Neural progenitor cell (in vitro differentiated cells): ENCODE results near the gene ANP32E. TPM values are rescaled to one million over a fixed set of nuclear protein-coding genes. Genes with fewer than 3 reads are reported as not detected.

Experiments used
- DNase-seq: peaks from one replicate; pipeline ENCODE4 v3.0.0-alpha.2; 2016; ENCODE audit warnings: low spot score
- H2AFZ ChIP-seq: fragments of 200-600 bp; sonication (generic); replicated peaks from 2 replicates; pipeline ENCODE4 v1.6.1; 2016; ENCODE audit warnings: antibody characterized with exemption
- H3F3A ChIP-seq: fragments of 200-600 bp; sonication (generic); 2 replicates; pipeline ENCODE4 v1.6.1; 2016; ENCODE audit warnings: antibody characterized with exemption, low read depth
- H3K27ac ChIP-seq: fragments of 200-600 bp; sonication (generic); 2 replicates; pipeline ENCODE4 v1.5.1; 2016; ENCODE audit warnings: mild to moderate bottlenecking
- H3K27me3 ChIP-seq: fragments of 200-600 bp; sonication (generic); 2 replicates; pipeline ENCODE4 v1.6.1; 2016; ENCODE audit warnings: mild to moderate bottlenecking, moderate library complexity
- H3K36me3 ChIP-seq: fragments of 200-600 bp; sonication (generic); 2 replicates; pipeline ENCODE4 v1.5.1; 2016
- H3K4me1 ChIP-seq: fragments of 200-600 bp; sonication (generic); 2 replicates; pipeline ENCODE4 v1.6.1; 2016; ENCODE audit warnings: mixed run types
- H3K4me2 ChIP-seq: fragments of 200-600 bp; sonication (generic); 2 replicates; pipeline ENCODE4 v1.6.1; 2016
- H3K4me3 ChIP-seq: fragments of 200-600 bp; sonication (generic); 2 replicates; pipeline ENCODE4 v1.5.1; 2016
- H3K79me2 ChIP-seq: fragments of 200-600 bp; sonication (generic); 2 replicates; pipeline ENCODE4 v1.6.1; 2016; ENCODE audit warnings: low read depth
- H3K9ac ChIP-seq: fragments of 200-600 bp; sonication (generic); 2 replicates; pipeline ENCODE4 v1.6.1; 2016
- H3K9me3 ChIP-seq: fragments of 200-600 bp; sonication (generic); 2 replicates; pipeline ENCODE4 v1.5.1; 2016; ENCODE audit warnings: low read depth
- H4K20me1 ChIP-seq: fragments of 200-600 bp; sonication (generic); 2 replicates; pipeline ENCODE4 v1.6.1; 2016; ENCODE audit warnings: low read depth
- H3K27ac Mint-ChIP-seq: 3 replicates; pipeline ENCODE4 v1.8.0; 2021; ENCODE audit warnings: mixed read lengths
- H3K27me3 Mint-ChIP-seq: 2 replicates; pipeline ENCODE4 v1.8.0; 2022; ENCODE audit warnings: low read depth, mild to moderate bottlenecking, inconsistent platforms, moderate library complexity, mixed read lengths; ENCODE audit not compliant: insufficient read depth
- H3K36me3 Mint-ChIP-seq: 3 replicates; pipeline ENCODE4 v1.8.0; 2021; ENCODE audit warnings: mixed read lengths
- H3K4me1 Mint-ChIP-seq: 3 replicates; pipeline ENCODE4 v1.8.0; 2021; ENCODE audit warnings: mixed read lengths
- H3K4me3 Mint-ChIP-seq: 3 replicates; pipeline ENCODE4 v1.8.0; 2021; ENCODE audit warnings: mild to moderate bottlenecking, moderate library complexity, mixed read lengths
- H3K9me3 Mint-ChIP-seq: 3 replicates; pipeline ENCODE4 v1.8.0; 2020; ENCODE audit warnings: mixed read lengths
- EZH2 ChIP-seq: fragments of 200-600 bp; sonication (generic); IDR thresholded peaks from 2 replicates; pipeline ENCODE4 v1.6.1; 2017; ENCODE audit warnings: antibody characterized with exemption, mild to moderate bottlenecking, moderate library complexity
- EZH2phosphoT487 ChIP-seq: fragments of 200-600 bp; sonication (generic); IDR thresholded peaks from 2 replicates; pipeline ENCODE4 v1.6.1; 2017; ENCODE audit warnings: antibody characterized with exemption
- total RNA-seq: library from RNA; depleted of rRNA; stranded (reverse); fragments of >200 nt; gene quantifications from 2 replicates; pipeline ENCODE4 v1.2.3, GENCODE V29; 2015; ENCODE audit warnings: low replicate concordance
- TF ChIP-seq, protein P1 (sequence below): fragments of 200-600 bp; sonication (generic); IDR thresholded peaks from 2 replicates; pipeline ENCODE4 v1.5.1; 2017; ENCODE audit warnings: antibody characterized with exemption, mild to moderate bottlenecking

Gene ANP32E
- total RNA-seq, 1 donor from 2014 or later = 201 TPM

DNA sequence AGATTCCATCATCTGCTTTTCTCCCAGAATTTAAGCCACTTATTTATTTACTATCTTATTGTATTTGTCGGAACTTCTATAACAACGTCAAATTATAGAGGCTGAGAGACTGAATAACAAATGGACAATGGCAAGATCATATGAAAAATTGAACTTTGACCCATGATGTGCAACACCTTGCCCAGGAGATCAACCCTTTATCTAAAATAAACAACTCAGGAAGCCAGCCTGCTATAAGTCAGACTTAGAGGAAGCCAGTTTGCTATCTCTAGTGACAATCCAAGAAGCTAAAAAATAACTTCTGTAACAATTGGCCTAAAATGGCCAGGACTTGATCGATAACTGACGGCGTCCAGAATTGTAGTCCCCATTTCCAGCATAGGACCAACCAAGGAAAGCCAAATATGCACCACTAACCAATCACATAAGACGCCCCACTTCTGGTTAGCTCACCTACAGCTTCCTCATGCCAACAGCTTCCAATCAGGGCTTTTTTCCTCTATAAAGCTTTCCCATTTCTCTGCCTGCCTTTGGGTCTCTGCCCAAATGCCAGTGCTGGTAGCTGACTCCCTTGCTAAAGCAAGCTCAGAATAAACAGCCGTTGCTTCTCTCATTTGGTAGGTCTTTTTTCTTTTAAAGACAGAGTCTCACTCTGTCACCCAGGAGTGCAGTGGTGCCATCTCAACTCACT, 28.5 kb downstream of the ANP32E start:
- no peak overlapping the region for H3K4me3 Mint-ChIP-seq
- no peak for DNase-seq
- H3K27me3 ChIP-seq = no peaks in the 10 kb centered on the region
- H3K9me3 Mint-ChIP-seq = no peaks in the 10 kb centered on the region
- H3F3A ChIP-seq = peaks cover 6% of the 10 kb centered on the region
- no peaks in the 10 kb centered on the region for H3K79me2 ChIP-seq
- H3K27ac Mint-ChIP-seq = no peak overlapping the region
- H2AFZ ChIP-seq = no peak overlapping the region
- no peak overlapping the region for H3K27ac ChIP-seq
- no peak overlapping the region for H3K9ac ChIP-seq
- H4K20me1 ChIP-seq = no peaks in the 10 kb centered on the region
- no peaks in the 10 kb centered on the region for H3K4me1 Mint-ChIP-seq
- no peaks in the 10 kb centered on the region for H3K4me1 ChIP-seq
- TF ChIP-seq, protein P1, sequence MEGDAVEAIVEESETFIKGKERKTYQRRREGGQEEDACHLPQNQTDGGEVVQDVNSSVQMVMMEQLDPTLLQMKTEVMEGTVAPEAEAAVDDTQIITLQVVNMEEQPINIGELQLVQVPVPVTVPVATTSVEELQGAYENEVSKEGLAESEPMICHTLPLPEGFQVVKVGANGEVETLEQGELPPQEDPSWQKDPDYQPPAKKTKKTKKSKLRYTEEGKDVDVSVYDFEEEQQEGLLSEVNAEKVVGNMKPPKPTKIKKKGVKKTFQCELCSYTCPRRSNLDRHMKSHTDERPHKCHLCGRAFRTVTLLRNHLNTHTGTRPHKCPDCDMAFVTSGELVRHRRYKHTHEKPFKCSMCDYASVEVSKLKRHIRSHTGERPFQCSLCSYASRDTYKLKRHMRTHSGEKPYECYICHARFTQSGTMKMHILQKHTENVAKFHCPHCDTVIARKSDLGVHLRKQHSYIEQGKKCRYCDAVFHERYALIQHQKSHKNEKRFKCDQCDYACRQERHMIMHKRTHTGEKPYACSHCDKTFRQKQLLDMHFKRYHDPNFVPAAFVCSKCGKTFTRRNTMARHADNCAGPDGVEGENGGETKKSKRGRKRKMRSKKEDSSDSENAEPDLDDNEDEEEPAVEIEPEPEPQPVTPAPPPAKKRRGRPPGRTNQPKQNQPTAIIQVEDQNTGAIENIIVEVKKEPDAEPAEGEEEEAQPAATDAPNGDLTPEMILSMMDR = no peak
- TF ChIP-seq EZH2phosphoT487 (no peak), EZH2 (no peak)
- H3K36me3 Mint-ChIP-seq = no peaks in the 10 kb centered on the region
- H3K36me3 ChIP-seq = no peaks in the 10 kb centered on the region
- H3K27me3 Mint-ChIP-seq = no peaks in the 10 kb centered on the region
- H3K4me3 ChIP-seq = no peak overlapping the region
- no peaks in the 10 kb centered on the region for H3K9me3 ChIP-seq
- H3K4me2 ChIP-seq = no peak overlapping the region

DNA sequence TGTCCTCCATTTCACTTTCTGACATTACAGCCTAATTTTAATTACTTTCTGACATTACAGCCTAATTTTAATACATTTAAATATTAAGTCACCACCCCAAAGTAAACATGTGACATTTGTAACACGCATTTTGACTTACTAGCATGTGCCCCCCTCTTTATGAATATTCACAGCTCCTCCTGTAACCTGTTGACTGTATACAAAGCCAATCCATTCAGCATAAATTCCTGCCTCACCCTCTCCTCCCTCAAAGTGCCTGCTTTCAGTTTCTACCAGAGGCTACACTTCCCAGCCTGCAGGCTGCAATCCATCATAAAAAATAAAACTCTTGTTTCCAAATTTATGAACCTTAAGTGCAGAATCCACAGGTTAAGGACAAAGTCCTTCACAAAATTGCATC, 39.5 kb downstream of the ANP32E start:
- H3K4me1 Mint-ChIP-seq = no peaks in the 10 kb centered on the region
- H3K27me3 Mint-ChIP-seq = peaks cover 2% of the 10 kb centered on the region
- H3F3A ChIP-seq = no peaks in the 10 kb centered on the region
- peak overlapping the region; percentile 13 for H3K4me3 Mint-ChIP-seq
- no peak for DNase-seq
- no peak overlapping the region for H3K4me2 ChIP-seq
- H3K36me3 ChIP-seq = no peaks in the 10 kb centered on the region
- no peaks in the 10 kb centered on the region for H3K27me3 ChIP-seq
- H3K27ac Mint-ChIP-seq = no peak overlapping the region
- no peaks in the 10 kb centered on the region for H3K79me2 ChIP-seq
- no peaks in the 10 kb centered on the region for H4K20me1 ChIP-seq
- no peaks in the 10 kb centered on the region for H3K9me3 ChIP-seq
- TF ChIP-seq, protein P1 = no peak
- no peaks in the 10 kb centered on the region for H3K9me3 Mint-ChIP-seq
- H3K4me3 ChIP-seq = no peak overlapping the region
- H3K9ac ChIP-seq = no peak overlapping the region
- H2AFZ ChIP-seq = no peak overlapping the region
- no peaks in the 10 kb centered on the region for H3K36me3 Mint-ChIP-seq
- H3K4me1 ChIP-seq = no peaks in the 10 kb centered on the region
- H3K27ac ChIP-seq = no peak overlapping the region

DNA sequence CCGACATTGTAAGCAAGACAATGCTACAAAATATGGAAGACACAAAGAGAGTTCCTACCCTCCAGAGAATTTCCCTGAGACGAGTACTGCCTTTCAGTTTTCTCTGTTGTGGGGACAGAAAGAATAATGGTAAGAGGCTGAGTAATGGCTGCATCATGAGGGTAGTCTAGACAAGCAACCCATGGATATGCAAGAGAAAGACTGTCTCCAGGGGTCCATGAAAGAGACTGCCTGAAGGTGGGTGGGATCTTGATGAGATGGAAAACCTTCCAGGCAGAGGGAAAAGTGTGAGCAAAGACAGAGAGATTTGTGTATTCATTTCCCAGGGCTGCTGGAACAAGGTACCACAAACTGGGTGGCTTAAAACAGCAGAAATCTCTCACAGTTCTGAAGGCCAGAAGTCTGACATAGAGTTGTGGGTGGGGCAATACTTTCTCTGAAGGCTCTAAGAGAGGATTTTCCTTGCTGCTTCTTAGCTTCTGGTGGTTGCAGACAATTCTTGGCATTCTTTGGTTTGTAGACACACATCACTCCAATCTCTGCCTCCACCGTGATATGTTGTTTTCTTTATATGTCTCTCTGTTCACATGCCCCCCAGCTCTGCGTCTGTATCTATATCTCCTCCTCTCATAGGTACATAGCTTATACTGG, 41.4 kb downstream of the ANP32E start:
- no peak for DNase-seq
- no peaks in the 10 kb centered on the region for H3K27me3 ChIP-seq
- no peak overlapping the region for H3K27ac Mint-ChIP-seq
- H3K4me1 ChIP-seq = no peaks in the 10 kb centered on the region
- H4K20me1 ChIP-seq = no peaks in the 10 kb centered on the region
- no peaks in the 10 kb centered on the region for H3K9me3 Mint-ChIP-seq
- no peak overlapping the region for H3K4me3 ChIP-seq
- no peaks in the 10 kb centered on the region for H3K79me2 ChIP-seq
- no peak overlapping the region for H3K9ac ChIP-seq
- no peaks in the 10 kb centered on the region for H3K4me1 Mint-ChIP-seq
- peak overlapping the region; percentile 42 for H2AFZ ChIP-seq
- H3K36me3 Mint-ChIP-seq = no peaks in the 10 kb centered on the region
- H3K27ac ChIP-seq = no peak overlapping the region
- no peak overlapping the region for H3K4me3 Mint-ChIP-seq
- H3K4me2 ChIP-seq = no peak overlapping the region
- peaks cover 2% of the 10 kb centered on the region for H3K27me3 Mint-ChIP-seq
- no peaks in the 10 kb centered on the region for H3F3A ChIP-seq
- no peaks in the 10 kb centered on the region for H3K9me3 ChIP-seq
- no peaks in the 10 kb centered on the region for H3K36me3 ChIP-seq
- TF ChIP-seq EZH2phosphoT487 (no peak), EZH2 (no peak)
- TF ChIP-seq, protein P1 = no peak
